ENCODE measurements around the gene CDC20B.

DNA sequence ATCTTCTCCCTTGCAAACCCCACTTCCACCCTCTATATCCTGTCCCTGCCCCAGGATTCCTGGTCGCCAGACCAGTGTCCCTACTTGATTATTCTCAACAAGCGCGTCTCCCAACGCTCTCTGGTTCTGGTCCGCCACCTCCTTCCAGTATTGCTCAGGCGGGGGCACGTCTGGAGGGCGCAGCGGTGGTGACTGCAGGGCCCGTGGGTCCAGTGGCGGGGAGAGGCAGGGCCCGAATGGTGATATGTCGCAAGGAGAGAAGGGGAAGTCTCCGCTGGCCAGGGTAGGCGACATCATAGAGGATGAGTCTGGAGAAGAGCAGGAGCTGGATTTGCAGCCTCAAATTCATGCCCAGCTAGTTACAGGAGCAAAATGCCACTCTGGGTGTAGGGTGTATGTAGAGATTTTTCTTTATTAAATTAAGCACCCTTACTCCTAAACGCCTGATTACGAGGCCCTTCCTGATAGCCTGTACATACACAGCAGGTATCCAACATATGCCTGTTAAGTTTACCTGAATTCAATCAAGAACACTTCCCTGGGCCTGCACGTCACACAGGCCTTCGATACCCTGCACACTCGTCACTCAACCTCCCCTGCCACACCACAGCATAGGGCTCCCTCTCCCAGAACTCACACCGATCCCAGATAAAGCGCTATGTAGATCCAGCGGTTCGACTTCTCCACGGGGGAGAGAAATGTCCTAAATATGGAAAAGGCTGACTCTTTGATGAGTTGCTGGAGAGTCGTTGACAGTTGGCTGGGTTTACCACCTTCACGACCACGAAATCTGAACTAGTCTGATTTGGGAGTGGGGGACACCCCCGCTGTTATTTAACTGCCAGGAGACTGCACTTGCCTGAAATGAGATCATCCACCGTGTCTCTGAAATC, 49.4 kb upstream of the CDC20B start:
- TF ChIP-seq, protein P1, sequence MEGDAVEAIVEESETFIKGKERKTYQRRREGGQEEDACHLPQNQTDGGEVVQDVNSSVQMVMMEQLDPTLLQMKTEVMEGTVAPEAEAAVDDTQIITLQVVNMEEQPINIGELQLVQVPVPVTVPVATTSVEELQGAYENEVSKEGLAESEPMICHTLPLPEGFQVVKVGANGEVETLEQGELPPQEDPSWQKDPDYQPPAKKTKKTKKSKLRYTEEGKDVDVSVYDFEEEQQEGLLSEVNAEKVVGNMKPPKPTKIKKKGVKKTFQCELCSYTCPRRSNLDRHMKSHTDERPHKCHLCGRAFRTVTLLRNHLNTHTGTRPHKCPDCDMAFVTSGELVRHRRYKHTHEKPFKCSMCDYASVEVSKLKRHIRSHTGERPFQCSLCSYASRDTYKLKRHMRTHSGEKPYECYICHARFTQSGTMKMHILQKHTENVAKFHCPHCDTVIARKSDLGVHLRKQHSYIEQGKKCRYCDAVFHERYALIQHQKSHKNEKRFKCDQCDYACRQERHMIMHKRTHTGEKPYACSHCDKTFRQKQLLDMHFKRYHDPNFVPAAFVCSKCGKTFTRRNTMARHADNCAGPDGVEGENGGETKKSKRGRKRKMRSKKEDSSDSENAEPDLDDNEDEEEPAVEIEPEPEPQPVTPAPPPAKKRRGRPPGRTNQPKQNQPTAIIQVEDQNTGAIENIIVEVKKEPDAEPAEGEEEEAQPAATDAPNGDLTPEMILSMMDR (conservative IDR thresholded peaks at IDR 0.05; ENCODE audit: low read depth in 2 of 2), result no peak
- TF ChIP-seq EZH2phosphoT487 (IDR thresholded peaks at IDR 0.05; ENCODE audit: unreplicated experiment) (peak; percentile 97), EZH2 (IDR thresholded peaks at IDR 0.05; ENCODE audit: low read depth, unreplicated experiment) (peak; percentile 95), ZNF331 (CRISPR knock-in tag; IDR thresholded peaks at IDR 0.05; ENCODE audit: low read depth) (no peak), POLR2AphosphoS5 (IDR thresholded peaks at IDR 0.05; ENCODE audit: low read depth) (no peak), CREB1 (CRISPR knock-in tag; IDR thresholded peaks at IDR 0.05; ENCODE audit: low read depth) (no peak), JUNB (IDR thresholded peaks at IDR 0.05; ENCODE audit: unreplicated experiment) (no peak), NANOG (IDR thresholded peaks at IDR 0.05; ENCODE audit: borderline replicate concordance) (no peak)
- TF ChIP-seq, protein P2, sequence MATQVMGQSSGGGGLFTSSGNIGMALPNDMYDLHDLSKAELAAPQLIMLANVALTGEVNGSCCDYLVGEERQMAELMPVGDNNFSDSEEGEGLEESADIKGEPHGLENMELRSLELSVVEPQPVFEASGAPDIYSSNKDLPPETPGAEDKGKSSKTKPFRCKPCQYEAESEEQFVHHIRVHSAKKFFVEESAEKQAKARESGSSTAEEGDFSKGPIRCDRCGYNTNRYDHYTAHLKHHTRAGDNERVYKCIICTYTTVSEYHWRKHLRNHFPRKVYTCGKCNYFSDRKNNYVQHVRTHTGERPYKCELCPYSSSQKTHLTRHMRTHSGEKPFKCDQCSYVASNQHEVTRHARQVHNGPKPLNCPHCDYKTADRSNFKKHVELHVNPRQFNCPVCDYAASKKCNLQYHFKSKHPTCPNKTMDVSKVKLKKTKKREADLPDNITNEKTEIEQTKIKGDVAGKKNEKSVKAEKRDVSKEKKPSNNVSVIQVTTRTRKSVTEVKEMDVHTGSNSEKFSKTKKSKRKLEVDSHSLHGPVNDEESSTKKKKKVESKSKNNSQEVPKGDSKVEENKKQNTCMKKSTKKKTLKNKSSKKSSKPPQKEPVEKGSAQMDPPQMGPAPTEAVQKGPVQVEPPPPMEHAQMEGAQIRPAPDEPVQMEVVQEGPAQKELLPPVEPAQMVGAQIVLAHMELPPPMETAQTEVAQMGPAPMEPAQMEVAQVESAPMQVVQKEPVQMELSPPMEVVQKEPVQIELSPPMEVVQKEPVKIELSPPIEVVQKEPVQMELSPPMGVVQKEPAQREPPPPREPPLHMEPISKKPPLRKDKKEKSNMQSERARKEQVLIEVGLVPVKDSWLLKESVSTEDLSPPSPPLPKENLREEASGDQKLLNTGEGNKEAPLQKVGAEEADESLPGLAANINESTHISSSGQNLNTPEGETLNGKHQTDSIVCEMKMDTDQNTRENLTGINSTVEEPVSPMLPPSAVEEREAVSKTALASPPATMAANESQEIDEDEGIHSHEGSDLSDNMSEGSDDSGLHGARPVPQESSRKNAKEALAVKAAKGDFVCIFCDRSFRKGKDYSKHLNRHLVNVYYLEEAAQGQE (IDR thresholded peaks at IDR 0.05; ENCODE audit: unreplicated experiment), result no peak
- TF ChIP-seq, protein P3, sequence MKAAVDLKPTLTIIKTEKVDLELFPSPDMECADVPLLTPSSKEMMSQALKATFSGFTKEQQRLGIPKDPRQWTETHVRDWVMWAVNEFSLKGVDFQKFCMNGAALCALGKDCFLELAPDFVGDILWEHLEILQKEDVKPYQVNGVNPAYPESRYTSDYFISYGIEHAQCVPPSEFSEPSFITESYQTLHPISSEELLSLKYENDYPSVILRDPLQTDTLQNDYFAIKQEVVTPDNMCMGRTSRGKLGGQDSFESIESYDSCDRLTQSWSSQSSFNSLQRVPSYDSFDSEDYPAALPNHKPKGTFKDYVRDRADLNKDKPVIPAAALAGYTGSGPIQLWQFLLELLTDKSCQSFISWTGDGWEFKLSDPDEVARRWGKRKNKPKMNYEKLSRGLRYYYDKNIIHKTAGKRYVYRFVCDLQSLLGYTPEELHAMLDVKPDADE (IDR thresholded peaks at IDR 0.05), result no peak
